C4-2B (cell line): ENCODE data around the gene MFN1.

Experiments
- H3K27ac ChIP-seq: fragments of 450-650 bp; 2 replicates; pipeline ENCODE4 v1.5.1; 2017
- CTCF ChIP-seq: fragments of 450-650 bp; conservative IDR thresholded peaks from 2 replicates; pipeline ENCODE4 v1.5.1; 2017; ENCODE audit warnings: mild to moderate bottlenecking
- ZFX ChIP-seq: fragments of 450-650 bp; IDR thresholded peaks from 2 replicates; pipeline ENCODE4 v1.6.1; 2017

The MFN1 gene

DNA sequence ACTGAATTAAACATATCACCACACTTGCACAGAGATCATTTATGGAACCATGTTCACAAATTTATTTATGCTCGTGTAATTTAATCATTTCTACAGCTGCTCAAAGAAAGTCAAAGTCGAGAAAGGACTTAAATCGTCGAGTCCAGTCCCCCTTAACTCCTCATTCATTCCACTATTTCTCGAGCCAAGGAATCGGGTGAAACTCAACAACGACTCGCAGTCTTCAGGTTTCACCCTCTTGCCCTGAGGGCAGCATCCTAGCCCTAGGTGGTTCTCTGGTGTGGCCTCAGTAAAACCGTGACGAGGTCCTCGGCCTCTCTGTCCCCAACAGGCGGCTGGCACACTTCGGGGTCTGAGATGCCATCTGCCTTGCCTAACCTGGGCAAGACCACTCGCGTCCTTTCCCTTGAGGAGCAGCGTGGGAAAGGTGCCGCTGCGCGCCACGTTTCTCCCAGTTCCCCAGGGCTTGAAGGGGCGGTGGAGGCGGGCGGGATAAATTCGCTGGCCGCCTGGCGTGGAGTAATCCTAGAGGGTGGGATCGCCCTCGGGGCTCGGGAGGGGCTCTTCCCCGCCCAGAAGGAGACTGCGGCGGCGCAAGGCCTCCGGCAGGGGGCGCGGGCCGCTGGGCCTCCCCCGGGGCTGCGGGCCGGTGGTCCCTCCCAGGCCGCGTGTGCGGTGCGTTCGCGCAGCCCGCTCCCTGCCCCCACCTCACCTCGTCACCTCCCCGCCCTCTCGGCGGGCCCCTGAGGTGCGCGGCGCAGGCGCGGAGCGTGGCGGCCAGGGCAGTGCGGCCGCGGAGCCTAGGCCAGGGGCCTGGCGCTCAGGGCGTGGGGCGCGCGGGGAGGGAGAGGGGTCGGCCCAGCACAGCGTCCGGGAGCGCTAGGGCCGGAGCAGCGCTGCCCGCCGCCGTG, 25.0 kb upstream of the MFN1 start, which contains the start of gene ZNF639:
TSS of gene ZNF639 (plus strand) at position 746 of the 911 bp plus-strand sequence. CDS start 5,263 bp downstream, outside the sequence.
- H3K27ac ChIP-seq, result peak within 1 kb of the TSS; percentile 95
- TF ChIP-seq ZFX (no peak; the same call in none of the 2 replicates), CTCF (peak; percentile 92)

DNA sequence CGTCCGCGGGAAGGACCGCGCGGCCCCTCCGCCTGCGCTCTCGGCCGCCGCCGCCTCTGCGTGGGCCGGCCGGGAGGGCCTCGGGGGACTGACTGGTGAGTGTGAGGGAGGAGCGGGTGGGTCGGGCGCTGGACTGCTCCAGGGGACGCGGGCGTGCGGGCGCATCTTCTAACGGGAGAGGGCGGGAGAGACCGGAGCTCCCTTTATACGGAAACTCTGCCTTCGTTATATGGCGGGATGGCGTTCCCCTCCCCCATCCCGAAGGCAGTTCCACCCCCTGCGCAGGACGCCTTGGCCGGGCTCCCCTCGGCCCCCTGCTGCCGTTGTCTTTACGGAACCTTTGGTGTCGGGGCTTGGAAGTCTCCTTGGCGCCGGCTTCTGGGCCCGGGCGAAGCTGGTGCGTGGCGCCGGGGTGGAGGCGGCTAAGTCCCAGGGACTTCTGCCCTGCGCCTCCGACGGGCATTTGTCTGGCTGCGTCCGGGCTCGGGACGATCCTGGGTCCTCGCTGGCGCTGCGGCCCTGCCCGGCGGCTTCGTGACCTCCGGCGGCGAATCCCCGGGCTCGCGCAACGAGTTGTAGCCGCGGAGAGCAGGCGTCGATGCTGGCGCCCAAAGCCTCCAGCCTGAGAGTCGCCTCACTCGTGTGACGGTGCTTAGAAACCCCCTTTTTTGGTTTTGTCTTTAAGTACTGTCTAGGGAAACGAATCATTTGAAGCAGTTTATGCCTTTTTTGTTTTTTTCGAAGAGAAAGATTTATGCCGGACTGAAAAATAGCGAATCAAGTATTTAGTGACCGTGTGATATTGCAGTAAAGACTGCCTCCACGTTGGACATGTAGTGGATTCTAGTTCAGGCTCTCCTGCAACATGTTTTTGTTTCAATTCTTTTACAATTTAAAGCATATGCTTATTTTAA, 24.1 kb upstream of the MFN1 start:
- peak overlapping the region; percentile 95 for H3K27ac ChIP-seq
- no peak for TF ChIP-seq CTCF
- peak; percentile 99 for TF ChIP-seq ZFX

GRCh38 chr3:179324270-179324754, 23.2 kb upstream of the MFN1 start:
- TF ChIP-seq CTCF (no peak), ZFX (no peak)
- peak overlapping the region; percentile 35; the same call in 1 of the 2 replicates for H3K27ac ChIP-seq

DNA sequence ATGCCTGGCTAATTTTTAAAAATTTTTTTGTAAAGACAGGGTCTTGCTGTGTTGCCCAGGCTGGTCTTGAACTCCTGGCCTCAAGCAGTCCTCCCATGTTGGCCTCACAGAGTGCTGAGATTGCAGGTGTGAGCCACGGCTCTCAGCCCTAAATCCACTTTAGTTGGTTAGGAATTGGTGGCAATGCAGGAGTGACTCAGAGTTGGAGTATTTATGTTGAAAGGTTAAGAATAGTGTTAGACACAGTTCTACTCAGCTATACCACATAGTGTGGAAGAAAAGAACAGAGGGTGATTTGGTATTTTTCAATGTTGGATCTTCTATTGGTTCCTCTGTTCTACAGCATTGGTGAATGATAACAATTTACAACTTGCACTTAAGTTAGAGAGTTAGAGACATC, 17.1 kb upstream of the MFN1 start:
- TF ChIP-seq ZFX, result no peak
- TF ChIP-seq CTCF, result no peak
- no peak overlapping the region for H3K27ac ChIP-seq

DNA sequence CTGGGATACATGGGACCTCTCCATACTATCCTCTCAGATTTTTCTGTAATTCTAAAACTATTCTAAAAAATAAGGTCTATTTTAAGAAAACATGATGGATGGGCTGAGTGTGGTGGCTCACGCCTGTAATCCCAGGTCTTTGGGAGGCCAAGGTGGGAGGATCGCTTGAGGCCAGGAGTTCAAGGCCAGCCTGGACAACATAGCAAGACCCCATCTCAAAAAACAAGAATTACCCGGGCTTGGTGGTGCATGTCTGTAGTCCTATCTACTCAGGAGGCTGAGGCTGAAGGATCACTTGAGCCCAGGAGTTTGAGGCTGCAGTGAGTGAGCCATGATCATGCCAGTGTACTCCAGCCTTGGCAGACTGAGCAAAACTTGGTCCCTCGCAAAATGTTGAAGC, 15.3 kb upstream of the MFN1 start:
- no peak for TF ChIP-seq ZFX
- TF ChIP-seq CTCF, result no peak
- no peak overlapping the region for H3K27ac ChIP-seq

- no peak for TF ChIP-seq ZFX
- TF ChIP-seq CTCF, result no peak
- H3K27ac ChIP-seq, result no peak overlapping the region
Observed at GRCh38 chr3:179333084-179333483, 14.4 kb upstream of the MFN1 start.
